Esophagus squamous epithelium (tissue), 5 donors: ENCODE results near the gene RPLP1. TPM values are rescaled to one million over a fixed set of nuclear protein-coding genes. Genes with fewer than 3 reads are reported as not detected.
A peak's percentile ranks its signal among the peaks of the same experiment; 100 is the strongest.

Experiments
- DNase-seq: peaks from one replicate; lab custom pipeline; 2025; lab: John Stamatoyannopoulos, UW
- H3K27ac ChIP-seq, 4 donors: fragments of 200-600 bp; sonication (generic); one replicate each; pipeline ENCODE4 v1.5.1; 2016 to 2019; ENCODE audit warnings: mild to moderate bottlenecking in 1 of 4
- H3K27me3 ChIP-seq, 4 donors: fragments of 200-600 bp; sonication (generic); 1 replicate in 3 of 4; 2 replicates in 1 of 4; pipeline versions ENCODE4 v1.5.1 to v1.6.0; 2017 to 2021; ENCODE audit warnings: antibody characterized with exemption in 1 of 4
- H3K36me3 ChIP-seq, 3 donors: fragments of 200-600 bp; sonication (generic); one replicate each; pipeline ENCODE4 v1.5.1; 2016 to 2019
- H3K4me1 ChIP-seq, 3 donors: fragments of 200-600 bp; sonication (generic); one replicate each; pipeline ENCODE4 v1.5.1; 2017 to 2019
- H3K4me3 ChIP-seq, 4 donors: fragments of 200-600 bp; sonication (generic); 1 replicate in 3 of 4; 2 replicates in 1 of 4; pipeline ENCODE4 v1.5.1; 2016 to 2019; ENCODE audit warnings: mild to moderate bottlenecking in 2 of 4, moderate library complexity in 1 of 4
- H3K9me3 ChIP-seq, 3 donors: fragments of 200-600 bp; sonication (generic); one replicate each; pipeline ENCODE4 v1.5.1; 2016 to 2019
- CTCF ChIP-seq, 6 experiments: fragments of 450-650 bp in 4 of 6; fragments of 200-600 bp in 2 of 6; sonication (generic) in 2 of 6; IDR thresholded peaks; one replicate each; pipeline ENCODE4 v1.5.1; 2016 to 2019; ENCODE audit warnings: antibody characterized with exemption in 6 of 6, mild to moderate bottlenecking in 4 of 6, moderate library complexity in 4 of 6
- POLR2A ChIP-seq, 4 donors: fragments of 450-650 bp; IDR thresholded peaks; one replicate each; pipeline ENCODE4 v1.6.1; 2017; ENCODE audit warnings: antibody characterized with exemption in 4 of 4, mild to moderate bottlenecking in 4 of 4, moderate library complexity in 3 of 4
- WGBS, 2 donors: methylation state at CpG; one replicate each; pipeline ENCODE4 v1.1.5; 2018; 5-methylcytosine and 5-hydroxymethylcytosine counted together
- intact Hi-C: fragments of 100-400 bp; cut with DNase I; formaldehyde crosslinking; loops from one replicate; pipeline ENCODE4 v1.15.0; 2022
- total RNA-seq, 4 donors: library from RNA; depleted of rRNA; stranded (reverse); fragments of >200 nt; gene quantifications; one replicate each; pipeline ENCODE4 v1.1.0, GENCODE V29; 2016
- donor health status: DM: yes; HTN: yes; CAD: no.

The RPLP1 gene
- total RNA-seq, 4 donors from 2014 or later: 358 to 1,172 (median 586) TPM

- H3K36me3 ChIP-seq: no peaks in the 10 kb centered on the region
- no peak for DNase-seq
These were observed 24.3 kb downstream of the RPLP1 start for GRCh38 chr15:69476704-69477473.

GRCh38 chr15:69478259-69478781 lies 25.7 kb downstream of the RPLP1 start:
- DNase-seq: no peak
- no peaks in the 10 kb centered on the region for H3K36me3 ChIP-seq
- 20 to 39% methylated on average over 10 to 13 of the region's 13 CpGs for WGBS, 2 donors
- H3K4me1 ChIP-seq: peaks cover 0 to 15% (median 0%) of the 10 kb centered on the region in 3 donors
- H3K4me3 ChIP-seq: no peak overlapping the region
- TF ChIP-seq CTCF (IDR thresholded peaks at IDR 0.05) (peak; percentile 47 to 70 (median 62)), POLR2A (IDR thresholded peaks at IDR 0.05) (no peak)
- H3K27me3 ChIP-seq: peaks cover 0 to 67% (median 0%) of the 10 kb centered on the region in 4 donors
- H3K9me3 ChIP-seq: peaks cover 0 to 9% (median 7%) of the 10 kb centered on the region in 3 donors
- intact Hi-C loops: loop anchor here (10.0 kb wide), 1 partner anchor 1006 kb away; no protein-coding TSS in a partner anchor
- no peak overlapping the region for H3K27ac ChIP-seq

More at GRCh38 chr15:69476704-69477473, 24.3 kb downstream of the RPLP1 start:
- H3K27ac ChIP-seq: no peak overlapping the region
- intact Hi-C loops: loop anchor here (10.0 kb wide), 1 partner anchor 1008 kb away; no protein-coding TSS in a partner anchor
- H3K27me3 ChIP-seq: peaks cover 0 to 61% (median 0%) of the 10 kb centered on the region in 4 donors
- H3K4me3 ChIP-seq: no peak overlapping the region
- peaks cover 0 to 7% (median 0%) of the 10 kb centered on the region in 3 donors for H3K4me1 ChIP-seq
- peaks cover 0 to 9% (median 7%) of the 10 kb centered on the region in 3 donors for H3K9me3 ChIP-seq
- TF ChIP-seq CTCF (IDR thresholded peaks at IDR 0.05) (no peak), POLR2A (IDR thresholded peaks at IDR 0.05) (no peak)
- WGBS, 2 donors: 60 to 71% methylated on average over 6 to 9 of the region's 9 CpGs

GRCh38 chr15:69479081-69479480 lies 26.5 kb downstream of the RPLP1 start:
- WGBS, 2 donors: 70 to 73% methylated on average over 3 to 4 of the region's 4 CpGs
- no peak for DNase-seq
- no peak for TF ChIP-seq CTCF (IDR thresholded peaks at IDR 0.05)
- TF ChIP-seq POLR2A (IDR thresholded peaks at IDR 0.05): no peak
- intact Hi-C loops: loop anchor here (10.0 kb wide), 1 partner anchor 1006 kb away; no protein-coding TSS in a partner anchor
- Histone ChIP-seq H3K4me1 (peaks cover 0 to 18% (median 0%) of the 10 kb centered on the region in 3 donors), H3K27me3 (peaks cover 0 to 72% (median 0%) of the 10 kb centered on the region in 4 donors), H3K27ac (no peak overlapping the region), H3K36me3 (no peaks in the 10 kb centered on the region), H3K9me3 (peaks cover 0 to 9% (median 7%) of the 10 kb centered on the region in 3 donors), H3K4me3 (no peak overlapping the region)

GRCh38 chr15:69479971-69480370 lies 27.4 kb downstream of the RPLP1 start:
- 88 to 91% methylated on average over 2 of the region's 2 CpGs for WGBS, 2 donors
- no peak overlapping the region for H3K27ac ChIP-seq

More at GRCh38 chr15:69479971-69480370, 27.4 kb downstream of the RPLP1 start:
- H3K9me3 ChIP-seq: peaks cover 0 to 9% (median 7%) of the 10 kb centered on the region in 3 donors
- TF ChIP-seq CTCF (IDR thresholded peaks at IDR 0.05): no peak
- no peak for TF ChIP-seq POLR2A (IDR thresholded peaks at IDR 0.05)
- H3K4me3 ChIP-seq: no peak overlapping the region
- H3K4me1 ChIP-seq: peaks cover 0 to 27% (median 0%) of the 10 kb centered on the region in 3 donors
- no peaks in the 10 kb centered on the region for H3K36me3 ChIP-seq
- peaks cover 0 to 79% (median 0%) of the 10 kb centered on the region in 4 donors for H3K27me3 ChIP-seq
- intact Hi-C loops: loop anchor here (10.0 kb wide), 1 partner anchor 1005 kb away; no protein-coding TSS in a partner anchor
- DNase-seq: no peak
